Caco-2 (cell line): ENCODE data around the gene ZBTB6. TPM values are rescaled to one million over a fixed set of nuclear protein-coding genes. Genes with fewer than 3 reads are reported as not detected.
A peak's percentile ranks its signal among the peaks of the same experiment; 100 is the strongest.

Source experiments
- BruUV-seq: library from RNA; stranded (reverse); fragments of 400-500 nt; replicated peaks from 2 replicates; lab custom pipeline; 2021; lab: Mats Ljungman, UMichigan
- CTCF ChIA-PET: fragments of 300-600 bp; sonication (Branson Sonifier 250); formaldehyde crosslinking; loops from one replicate; lab custom pipeline; 2022; ENCODE audit warnings: antibody characterized with exemption; lab: Charles Lee
- POLR2A ChIA-PET: fragments of 300-600 bp; sonication (Branson Sonifier 250); formaldehyde crosslinking; loops from one replicate; lab custom pipeline; 2022; ENCODE audit warnings: antibody characterized with exemption; lab: Charles Lee
- DNase-seq, 2 experiments: peaks; one replicate each; pipeline versions ENCODE4 v3.0.0 to v3.0.0-alpha.2; 2020 to 2022
- H3K27me3 ChIP-seq: replicated peaks from 2 replicates; pipeline ENCODE4 v1.6.0; 2011; ENCODE audit warnings: low read length; ENCODE audit not compliant: control insufficient read depth, insufficient read depth
- H3K36me3 ChIP-seq: 2 replicates; pipeline ENCODE4 v1.5.1; 2011; ENCODE audit warnings: low read length; ENCODE audit not compliant: control insufficient read depth, insufficient read depth
- H3K4me1 ChIP-seq: fragments of 250-450 bp; sonication (Bioruptor Pico); 2 replicates; pipeline ENCODE4 v1.5.1; 2020; ENCODE audit warnings: mild to moderate bottlenecking
- H3K4me3 ChIP-seq: 2 replicates; pipeline ENCODE4 v1.5.1; 2011; ENCODE audit warnings: low read depth, mild to moderate bottlenecking, control low read depth, low read length
- H3K9me3 ChIP-seq: fragments of 250-450 bp; sonication (Bioruptor Pico); 2 replicates; pipeline ENCODE4 v1.5.1; 2020; ENCODE audit warnings: mild to moderate bottlenecking, moderate library complexity
- H3K27ac Mint-ChIP-seq: one replicate; pipeline ENCODE4 v1.8.0; 2022; ENCODE audit warnings: mixed read lengths; ENCODE audit not compliant: unreplicated experiment
- H3K27me3 Mint-ChIP-seq: one replicate; pipeline ENCODE4 v1.8.0; 2022; ENCODE audit warnings: mixed read lengths; ENCODE audit not compliant: insufficient read depth, unreplicated experiment
- H3K36me3 Mint-ChIP-seq: one replicate; pipeline ENCODE4 v1.8.0; 2022; ENCODE audit warnings: mild to moderate bottlenecking, mixed read lengths; ENCODE audit not compliant: insufficient read depth, unreplicated experiment
- H3K4me1 Mint-ChIP-seq: one replicate; pipeline ENCODE4 v1.8.0; 2022; ENCODE audit warnings: low read depth, mixed read lengths; ENCODE audit not compliant: unreplicated experiment
- H3K4me3 Mint-ChIP-seq: one replicate; pipeline ENCODE4 v1.8.0; 2022; ENCODE audit warnings: mild to moderate bottlenecking, moderate library complexity, mixed read lengths; ENCODE audit not compliant: unreplicated experiment
- H3K9me3 Mint-ChIP-seq: one replicate; pipeline ENCODE4 v1.8.0; 2022; ENCODE audit warnings: mixed read lengths; ENCODE audit not compliant: unreplicated experiment
- intact Hi-C: fragments of 100-400 bp; cut with micrococcal nuclease; formaldehyde crosslinking; loops from one replicate; pipeline ENCODE4 v1.10.0; 2022; ENCODE audit not compliant: unreplicated experiment
- total RNA-seq: library from RNA; stranded (reverse); gene quantifications from 2 replicates; pipeline ENCODE4 v1.2.3, GENCODE V29; 2022
- TF ChIP-seq, protein P1 (sequence below), 2 experiments: fragments of 200-600 bp in 1 of 2; IDR thresholded peaks; 1 replicate in 1 of 2; 2 replicates in 1 of 2; pipeline versions ENCODE4 v1.5.1 to v1.8.0; 2011 to 2022; ENCODE audit warnings: antibody characterized with exemption in 1 of 2, control low read depth in 1 of 2, inconsistent platforms in 1 of 2, low read depth in 1 of 2, low read length in 1 of 2, mild to moderate bottlenecking in 1 of 2, moderate library complexity in 1 of 2; ENCODE audit not compliant: insufficient read depth in 1 of 2, severe bottlenecking in 1 of 2, unreplicated experiment in 1 of 2

Gene ZBTB6
- total RNA-seq, 1 experiment from 2014 or later: 7.2 TPM

DNA sequence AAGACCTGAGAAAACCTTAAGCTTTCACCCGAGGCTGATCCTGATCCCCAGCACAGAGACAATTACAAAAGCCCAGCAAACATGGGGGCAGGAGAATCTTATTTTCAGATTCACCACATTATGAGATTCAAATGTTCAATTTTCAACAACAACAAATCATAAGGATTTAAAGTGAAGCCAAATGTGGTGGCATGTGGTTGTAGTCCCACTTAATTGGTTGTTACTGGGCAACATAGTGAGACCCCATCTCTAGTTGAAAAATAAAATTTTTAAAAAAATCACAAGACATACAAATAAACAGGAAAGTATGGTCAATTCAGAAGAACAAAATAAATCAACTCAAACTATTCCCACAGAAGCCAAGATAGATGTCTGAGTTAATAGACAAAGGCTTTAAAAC is 23.8 kb upstream of the ZBTB6 start:
- BruUV-seq: no TSS peak
- Histone ChIP-seq H3K4me3 (no peak overlapping the region), H3K9me3 (no peaks in the 10 kb centered on the region), H3K4me1 (0 out of 2 replicates have a peak, but pooled peaks cover 6% of the 10 kb centered on the region), H3K27me3 (no peaks in the 10 kb centered on the region), H3K36me3 (no peaks in the 10 kb centered on the region)
- no peak overlapping the region for H3K4me3 Mint-ChIP-seq
- ChIA-PET CTCF (interaction anchor here (1.0 kb wide), 1 partner anchor 24 kb away, joined by 3 read pairs; the partner anchor contains the start of gene ZBTB6), POLR2A (no interaction called here)
- intact Hi-C loops: no loop called here
- no peaks in the 10 kb centered on the region for H3K27me3 Mint-ChIP-seq
- H3K9me3 Mint-ChIP-seq: no peaks in the 10 kb centered on the region
- H3K27ac Mint-ChIP-seq: no peak overlapping the region
- TF ChIP-seq, protein P1, sequence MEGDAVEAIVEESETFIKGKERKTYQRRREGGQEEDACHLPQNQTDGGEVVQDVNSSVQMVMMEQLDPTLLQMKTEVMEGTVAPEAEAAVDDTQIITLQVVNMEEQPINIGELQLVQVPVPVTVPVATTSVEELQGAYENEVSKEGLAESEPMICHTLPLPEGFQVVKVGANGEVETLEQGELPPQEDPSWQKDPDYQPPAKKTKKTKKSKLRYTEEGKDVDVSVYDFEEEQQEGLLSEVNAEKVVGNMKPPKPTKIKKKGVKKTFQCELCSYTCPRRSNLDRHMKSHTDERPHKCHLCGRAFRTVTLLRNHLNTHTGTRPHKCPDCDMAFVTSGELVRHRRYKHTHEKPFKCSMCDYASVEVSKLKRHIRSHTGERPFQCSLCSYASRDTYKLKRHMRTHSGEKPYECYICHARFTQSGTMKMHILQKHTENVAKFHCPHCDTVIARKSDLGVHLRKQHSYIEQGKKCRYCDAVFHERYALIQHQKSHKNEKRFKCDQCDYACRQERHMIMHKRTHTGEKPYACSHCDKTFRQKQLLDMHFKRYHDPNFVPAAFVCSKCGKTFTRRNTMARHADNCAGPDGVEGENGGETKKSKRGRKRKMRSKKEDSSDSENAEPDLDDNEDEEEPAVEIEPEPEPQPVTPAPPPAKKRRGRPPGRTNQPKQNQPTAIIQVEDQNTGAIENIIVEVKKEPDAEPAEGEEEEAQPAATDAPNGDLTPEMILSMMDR (IDR thresholded peaks at IDR 0.05; ENCODE audit: insufficient read depth in 1 of 2, low read depth in 1 of 2, low read length in 1 of 2, severe bottlenecking in 1 of 2, unreplicated experiment in 1 of 2): no peak
- no peak for DNase-seq
- peaks cover 42% of the 10 kb centered on the region for H3K36me3 Mint-ChIP-seq
- H3K4me1 Mint-ChIP-seq: peaks cover 19% of the 10 kb centered on the region

DNA sequence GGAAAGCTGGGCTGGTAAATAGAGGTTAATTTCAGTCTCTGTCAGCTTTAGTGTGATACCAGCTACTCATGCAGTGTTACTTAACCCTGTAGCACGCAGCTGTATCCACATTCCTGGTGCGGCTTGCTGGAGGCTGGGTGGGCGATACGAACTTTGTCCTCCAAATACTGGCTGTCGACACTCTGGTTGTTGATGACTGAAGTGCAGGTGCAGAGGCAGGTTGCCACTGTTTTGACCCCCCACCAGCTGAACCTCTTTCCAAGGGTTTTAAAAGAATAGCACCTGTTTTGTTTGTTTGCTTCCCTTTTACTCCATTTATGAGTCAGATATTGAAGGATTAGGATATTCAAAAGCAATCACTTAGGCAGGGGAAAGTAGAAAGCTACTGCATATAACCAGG is 23.3 kb upstream of the ZBTB6 start:
- Histone ChIP-seq H3K27me3 (no peaks in the 10 kb centered on the region), H3K36me3 (no peaks in the 10 kb centered on the region), H3K4me3 (no peak overlapping the region), H3K9me3 (no peaks in the 10 kb centered on the region), H3K4me1 (0 out of 2 replicates have a peak, but pooled peaks cover 5% of the 10 kb centered on the region)
- no peaks in the 10 kb centered on the region for H3K27me3 Mint-ChIP-seq
- intact Hi-C loops: no loop called here
- no peak overlapping the region for H3K27ac Mint-ChIP-seq
- peaks cover 15% of the 10 kb centered on the region for H3K4me1 Mint-ChIP-seq
- H3K36me3 Mint-ChIP-seq: peaks cover 38% of the 10 kb centered on the region
- H3K9me3 Mint-ChIP-seq: no peaks in the 10 kb centered on the region
- no peak overlapping the region for H3K4me3 Mint-ChIP-seq
- no TSS peak for BruUV-seq
- ChIA-PET POLR2A (no interaction called here), CTCF (interaction anchor here (1.0 kb wide), 1 partner anchor 23 kb away, joined by 3 read pairs; the partner anchor contains the start of gene ZBTB6)
- DNase-seq: peak; percentile 47 to 59
- TF ChIP-seq, protein P1 (IDR thresholded peaks at IDR 0.05; ENCODE audit: insufficient read depth in 1 of 2, low read depth in 1 of 2, low read length in 1 of 2, severe bottlenecking in 1 of 2, unreplicated experiment in 1 of 2): no peak

GRCh38 chr9:122931226-122932121 is 18.4 kb upstream of the ZBTB6 start, which contains the start of gene ZBTB26:
Gene ZBTB26 (minus strand): TSS chr9:122931512. CDS start chr9:122919934, 11,578 bp downstream.
- TF ChIP-seq, protein P1 (IDR thresholded peaks at IDR 0.05; ENCODE audit: insufficient read depth in 1 of 2, low read depth in 1 of 2, low read length in 1 of 2, severe bottlenecking in 1 of 2, unreplicated experiment in 1 of 2): no peak
- ChIA-PET POLR2A (interaction anchor here (1.1 to 3.1 kb wide), 5 partner anchors 9 to 60 kb away, joined by 3 to 36 read pairs (median 6); partner anchors contain the start of genes RABGAP1, RC3H2 and ZBTB6), CTCF (interaction anchor here (1.1 kb wide), 2 partner anchors 9 to 19 kb away, joined by 3 to 4 read pairs; partner anchors contain the start of genes RABGAP1 and ZBTB6)
- DNase-seq: peak; percentile 93 to 96
- H3K4me3 Mint-ChIP-seq: no peak within 1 kb of the TSS
- BruUV-seq: no TSS peak
- no peak within 1 kb of the TSS for H3K27ac Mint-ChIP-seq
- no peaks in the 10 kb centered on the region for H3K9me3 Mint-ChIP-seq
- Histone ChIP-seq H3K36me3 (no peaks in the 10 kb centered on the region), H3K4me3 (peak within 1 kb of the TSS; percentile 74), H3K9me3 (no peaks in the 10 kb centered on the region), H3K27me3 (no peaks in the 10 kb centered on the region), H3K4me1 (no peaks in the 10 kb centered on the region; the same call in 1 of the 2 replicates)
- intact Hi-C loops: loop anchor here (1.0 to 2.0 kb wide), 4 partner anchors 9 to 60 kb away; partner anchors contain the start of genes RC3H2 and ZBTB6
- H3K27me3 Mint-ChIP-seq: no peaks in the 10 kb centered on the region
- H3K4me1 Mint-ChIP-seq: peaks cover 9% of the 10 kb centered on the region
- peaks cover 6% of the 10 kb centered on the region for H3K36me3 Mint-ChIP-seq
